Measurements from ENCODE around the gene DYNC2I2. TPM values are rescaled to one million over a fixed set of nuclear protein-coding genes. Genes with fewer than 3 reads are reported as not detected.

Gene DYNC2I2
- total and polyA plus RNA-seq, 4 donors, result 10.9 to 58.0 (median 19.6) TPM

GRCh38 chr9:128703616-128704355 is 47.1 kb upstream of the DYNC2I2 start:
- peaks cover 0 to 8% (median 0%) of the 10 kb centered on the region in 4 donors for H3K4me1 ChIP-seq (ENCODE audit: control insufficient read depth in 4 of 4, insufficient read depth in 4 of 4, low read length in 3 of 4)
- H3K9ac ChIP-seq (ENCODE audit: low read depth in 1 of 2, low read length in 2 of 2), result no peak overlapping the region
- H3K27ac ChIP-seq (ENCODE audit: low read depth in 1 of 2, low read length in 2 of 2), result peak overlapping the region; percentile 18 to 22
- TF ChIP-seq NR2F2 (IDR thresholded peaks at IDR 0.05) (peak; percentile 38), ATF3 (IDR thresholded peaks at IDR 0.05) (no peak)
- 79% methylated on average over 31 of the region's 31 CpGs for WGBS
- H3K9me3 ChIP-seq (ENCODE audit: control insufficient read depth in 4 of 4, low read length in 3 of 4), result no peaks in the 10 kb centered on the region
- H3K4me3 ChIP-seq (ENCODE audit: low read depth in 1 of 3, low read length in 3 of 3), result no peak overlapping the region
- no peaks in the 10 kb centered on the region for H3K27me3 ChIP-seq (ENCODE audit: control insufficient read depth in 4 of 4, insufficient read depth in 4 of 4, low read length in 3 of 4)
- no peaks in the 10 kb centered on the region for H3K36me3 ChIP-seq (ENCODE audit: control insufficient read depth in 4 of 4, insufficient read depth in 3 of 4, low read depth in 1 of 4, low read length in 3 of 4)
- no peak for DNase-seq (ENCODE audit: low spot score)

GRCh38 chr9:128702949-128703615 is 46.4 kb upstream of the DYNC2I2 start:
- H3K9ac ChIP-seq (ENCODE audit: low read depth in 1 of 2, low read length in 2 of 2), result peak overlapping the region in 1 of 2 donors; percentile 39
- H3K36me3 ChIP-seq (ENCODE audit: control insufficient read depth in 4 of 4, insufficient read depth in 3 of 4, low read depth in 1 of 4, low read length in 3 of 4), result no peaks in the 10 kb centered on the region
- no peak for DNase-seq (ENCODE audit: low spot score)
- WGBS, result 24% methylated on average over 55 of the region's 55 CpGs
- H3K9me3 ChIP-seq (ENCODE audit: control insufficient read depth in 4 of 4, low read length in 3 of 4), result no peaks in the 10 kb centered on the region
- H3K4me3 ChIP-seq (ENCODE audit: low read depth in 1 of 3, low read length in 3 of 3), result peak overlapping the region in 2 of 3 donors; percentile 58 to 83
- TF ChIP-seq YY1 (IDR thresholded peaks at IDR 0.05) (no peak), ATF3 (IDR thresholded peaks at IDR 0.05) (no peak), NR2F2 (IDR thresholded peaks at IDR 0.05) (no peak), MAX (IDR thresholded peaks at IDR 0.05) (no peak), FOXA2 (IDR thresholded peaks at IDR 0.05) (no peak), HNF4A (conservative IDR thresholded peaks at IDR 0.05) (no peak), EGR1 (IDR thresholded peaks at IDR 0.05; ENCODE audit: low read depth in 2 of 2) (no peak), JUND (IDR thresholded peaks at IDR 0.05) (no peak), SP1 (IDR thresholded peaks at IDR 0.05) (no peak)
- peak overlapping the region in 1 of 2 donors; percentile 22 for H3K27ac ChIP-seq (ENCODE audit: low read depth in 1 of 2, low read length in 2 of 2)
- H3K4me1 ChIP-seq (ENCODE audit: control insufficient read depth in 4 of 4, insufficient read depth in 4 of 4, low read length in 3 of 4), result peaks cover 0 to 8% (median 0%) of the 10 kb centered on the region in 4 donors
- H3K27me3 ChIP-seq (ENCODE audit: control insufficient read depth in 4 of 4, insufficient read depth in 4 of 4, low read length in 3 of 4), result no peaks in the 10 kb centered on the region

- H3K9ac ChIP-seq (ENCODE audit: low read depth in 1 of 2, low read length in 2 of 2), result peak within 1 kb of the TSS in 1 of 2 donors; percentile 39
- peak within 1 kb of the TSS in 1 of 2 donors; percentile 43 for H3K27ac ChIP-seq (ENCODE audit: low read depth in 1 of 2, low read length in 2 of 2)
- H3K9me3 ChIP-seq (ENCODE audit: control insufficient read depth in 4 of 4, low read length in 3 of 4), result no peaks in the 10 kb centered on the region
- peak within 1 kb of the TSS; percentile 29 to 83 (median 58) for H3K4me3 ChIP-seq (ENCODE audit: low read depth in 1 of 3, low read length in 3 of 3)
- H3K4me1 ChIP-seq (ENCODE audit: control insufficient read depth in 4 of 4, insufficient read depth in 4 of 4, low read length in 3 of 4), result peaks cover 0 to 8% (median 0%) of the 10 kb centered on the region in 4 donors
- no peaks in the 10 kb centered on the region for H3K36me3 ChIP-seq (ENCODE audit: control insufficient read depth in 4 of 4, insufficient read depth in 3 of 4, low read depth in 1 of 4, low read length in 3 of 4)
- DNase-seq (ENCODE audit: low spot score), result peak; percentile 94
- H3K27me3 ChIP-seq (ENCODE audit: control insufficient read depth in 4 of 4, insufficient read depth in 4 of 4, low read length in 3 of 4), result no peaks in the 10 kb centered on the region
- WGBS, result under 1% methylated on average over 65 of the region's 65 CpGs
- TF ChIP-seq CTCF (IDR thresholded peaks at IDR 0.05; ENCODE audit: low read depth, low read length, missing input control), result peak; percentile 73
- peak; percentile 22 for TF ChIP-seq YY1 (IDR thresholded peaks at IDR 0.05)
- no peak for TF ChIP-seq HNF4A (conservative IDR thresholded peaks at IDR 0.05)
- peak; percentile 63 to 76 for TF ChIP-seq RAD21 (IDR thresholded peaks at IDR 0.05)
Observed at GRCh38 chr9:128702445-128702948, 45.9 kb upstream of the DYNC2I2 start, which contains the start of gene PKN3. TSS of gene PKN3 (plus strand) at chr9:128702503. CDS start at chr9:128702916, 413 bp downstream.
